Liver (tissue), 9 donors: ENCODE measurements around the gene HID1. TPM values are rescaled to one million over a fixed set of nuclear protein-coding genes. Genes with fewer than 3 reads are reported as not detected.

Source experiments
- DNase-seq: peaks from one replicate; pipeline ENCODE4 v3.0.0-alpha.2; 2017; ENCODE audit warnings: low spot score
- H3K27ac ChIP-seq, 2 donors: one replicate each; pipeline ENCODE4 v1.7.0; 2013; ENCODE audit warnings: inconsistent platforms in 2 of 2, low read length in 2 of 2, control low read depth in 1 of 2, low read depth in 1 of 2, mild to moderate bottlenecking in 1 of 2
- H3K27me3 ChIP-seq, 4 donors: one replicate each; pipeline versions ENCODE4 v1.6.1 to v1.7.0; 2013; ENCODE audit warnings: low read length in 3 of 4, inconsistent platforms in 1 of 4, mild to moderate bottlenecking in 1 of 4, moderate library complexity in 1 of 4; ENCODE audit not compliant: control insufficient read depth in 4 of 4, insufficient read depth in 4 of 4
- H3K36me3 ChIP-seq, 4 donors: one replicate each; pipeline versions ENCODE4 v1.6.1 to v1.7.0; 2013; ENCODE audit warnings: low read length in 3 of 4, mild to moderate bottlenecking in 3 of 4, low read depth in 1 of 4, moderate library complexity in 1 of 4; ENCODE audit not compliant: control insufficient read depth in 4 of 4, insufficient read depth in 3 of 4
- H3K4me1 ChIP-seq, 4 donors: one replicate each; pipeline versions ENCODE4 v1.6.1 to v1.7.0; 2013; ENCODE audit warnings: low read length in 3 of 4, mild to moderate bottlenecking in 3 of 4, moderate library complexity in 1 of 4; ENCODE audit not compliant: control insufficient read depth in 4 of 4, insufficient read depth in 4 of 4
- H3K4me3 ChIP-seq, 3 donors: one replicate each; pipeline versions ENCODE4 v1.6.1 to v1.7.0; 2013; ENCODE audit warnings: low read length in 3 of 3, control low read depth in 1 of 3, low read depth in 1 of 3, mild to moderate bottlenecking in 1 of 3
- H3K9ac ChIP-seq, 2 donors: one replicate each; pipeline ENCODE4 v1.7.0; 2013; ENCODE audit warnings: low read length in 2 of 2, mild to moderate bottlenecking in 2 of 2, moderate library complexity in 2 of 2, control low read depth in 1 of 2, low read depth in 1 of 2
- H3K9me3 ChIP-seq, 4 donors: one replicate each; pipeline versions ENCODE4 v1.6.1 to v1.7.0; 2013; ENCODE audit warnings: low read length in 3 of 4; ENCODE audit not compliant: control insufficient read depth in 4 of 4
- ATF3 ChIP-seq: IDR thresholded peaks from 2 replicates; pipeline ENCODE4 v1.6.1; 2016; ENCODE audit warnings: antibody characterized with exemption
- CTCF ChIP-seq: fragments of 150-350 bp; IDR thresholded peaks from 2 replicates; pipeline ENCODE4 v1.5.1; 2017; ENCODE audit warnings: improper control_type of control experiment, low read depth, low read length; ENCODE audit not compliant: missing input control
- FOXA2 ChIP-seq: IDR thresholded peaks from 2 replicates; pipeline ENCODE4 v1.6.1; 2016; ENCODE audit warnings: antibody characterized with exemption
- GABPA ChIP-seq, 2 donors: IDR thresholded peaks in 1 of 2; conservative IDR thresholded peaks in 1 of 2; 2 replicates each; pipeline ENCODE4 v1.6.1; 2016; ENCODE audit warnings: antibody characterized with exemption in 2 of 2, mild to moderate bottlenecking in 1 of 2, moderate library complexity in 1 of 2
- HNF4A ChIP-seq, 2 donors: conservative IDR thresholded peaks; 2 replicates each; pipeline ENCODE4 v1.6.1; 2016; ENCODE audit warnings: antibody characterized with exemption in 2 of 2, mild to moderate bottlenecking in 2 of 2
- NR2F2 ChIP-seq: IDR thresholded peaks from 2 replicates; pipeline ENCODE4 v1.6.1; 2016; ENCODE audit warnings: antibody characterized with exemption
- RAD21 ChIP-seq, 2 donors: IDR thresholded peaks; 2 replicates each; pipeline ENCODE4 v1.6.1; 2016; ENCODE audit warnings: antibody characterized with exemption in 2 of 2, mild to moderate bottlenecking in 2 of 2
- REST ChIP-seq: IDR thresholded peaks from 2 replicates; pipeline ENCODE4 v1.6.1; 2016; ENCODE audit warnings: antibody characterized with exemption, mild to moderate bottlenecking
- RXRA ChIP-seq, 2 donors: IDR thresholded peaks; 2 replicates each; pipeline ENCODE4 v1.6.1; 2017 to 2018; ENCODE audit warnings: antibody characterized with exemption in 2 of 2, mild to moderate bottlenecking in 1 of 2
- SP1 ChIP-seq: IDR thresholded peaks from 2 replicates; pipeline ENCODE4 v1.6.1; 2018; ENCODE audit warnings: antibody characterized with exemption, mild to moderate bottlenecking
- YY1 ChIP-seq: IDR thresholded peaks from 2 replicates; pipeline ENCODE4 v1.6.1; 2016; ENCODE audit warnings: antibody characterized with exemption, mild to moderate bottlenecking
- ZBTB33 ChIP-seq: IDR thresholded peaks from 2 replicates; pipeline ENCODE4 v1.6.1; 2016; ENCODE audit warnings: antibody characterized with exemption
- WGBS: extraction: QIAGEN DNeasy Blood & Tissue Kit; methylation state at CpG from one replicate; pipeline ENCODE4 v1.1.7; 2013; 5-methylcytosine and 5-hydroxymethylcytosine counted together
- polyA plus RNA-seq, 2 donors: library from polyadenylated mRNA; stranded (reverse) in 1 of 2; unstranded in 1 of 2; fragments of 200-250 nt in 1 of 2; fragments of >200 nt in 1 of 2; fragmentation: Nextera tagmentation in 1 of 2; extraction: Ambion mirVana in 1 of 2; gene quantifications; one replicate each; pipeline versions ENCODE4 v1.2.1 to v1.2.3, GENCODE V29; 2013 to 2015
- total RNA-seq, 2 donors: library from RNA; depleted of rRNA; stranded (reverse); fragments of >200 nt; gene quantifications; one replicate each; pipeline ENCODE4 v1.2.3, GENCODE V29; 2014
- donor health status: healthy.
- donor health status: healthy.
- donor health status: healthy.
- donor health status: healthy.
- donor health status: healthy.

HID1 gene
- total and polyA plus RNA-seq, 4 donors: 2.7 to 6.2 (median 3.7) TPM

GRCh38 chr17:74963656-74964055, 8.9 kb downstream of the HID1 start:
- H3K9ac ChIP-seq: no peak overlapping the region
- no peaks in the 10 kb centered on the region for H3K36me3 ChIP-seq
- H3K27me3 ChIP-seq: no peaks in the 10 kb centered on the region
- peaks cover 0 to 3% (median 1%) of the 10 kb centered on the region in 4 donors for H3K4me1 ChIP-seq
- H3K9me3 ChIP-seq: no peaks in the 10 kb centered on the region
- no peak for DNase-seq
- TF ChIP-seq ATF3 (no peak), HNF4A (conservative IDR thresholded peaks at IDR 0.05) (no peak), FOXA2 (no peak)
- H3K27ac ChIP-seq: no peak overlapping the region
- H3K4me3 ChIP-seq: no peak overlapping the region
- 76% methylated on average over 12 of the region's 12 CpGs for WGBS

GRCh38 chr17:74962622-74963394, 9.8 kb downstream of the HID1 start:
- H3K4me3 ChIP-seq: no peak overlapping the region
- H3K27me3 ChIP-seq: no peaks in the 10 kb centered on the region
- H3K27ac ChIP-seq: no peak overlapping the region
- no peak for DNase-seq
- H3K36me3 ChIP-seq: no peaks in the 10 kb centered on the region
- no peak overlapping the region for H3K9ac ChIP-seq
- no peaks in the 10 kb centered on the region for H3K9me3 ChIP-seq
- WGBS: 80% methylated on average over 18 of the region's 18 CpGs
- H3K4me1 ChIP-seq: peaks cover 0 to 3% (median 1%) of the 10 kb centered on the region in 4 donors
- TF ChIP-seq REST (no peak), GABPA (IDR thresholded peaks at IDR 0.05 in 1 of 2, conservative IDR thresholded peaks at IDR 0.05 in 1 of 2) (no peak), ZBTB33 (no peak), ATF3 (no peak)

- no peaks in the 10 kb centered on the region for H3K27me3 ChIP-seq
- no peak overlapping the region for H3K9ac ChIP-seq
- WGBS: 42% methylated on average over 23 of the region's 23 CpGs
- no peaks in the 10 kb centered on the region for H3K9me3 ChIP-seq
- peaks cover 0 to under 1% (median under 1%) of the 10 kb centered on the region in 4 donors for H3K36me3 ChIP-seq
- no peak overlapping the region for H3K27ac ChIP-seq
- TF ChIP-seq CTCF (peak; percentile 72), NR2F2 (peak; percentile 31), RXRA (IDR thresholded peaks at IDR 0.05) (no peak), RAD21 (IDR thresholded peaks at IDR 0.05) (peak; percentile 89 to 94), GABPA (IDR thresholded peaks at IDR 0.05 in 1 of 2, conservative IDR thresholded peaks at IDR 0.05 in 1 of 2) (no peak), REST (no peak), SP1 (no peak), YY1 (no peak)
- H3K4me1 ChIP-seq: peaks cover 0 to 3% (median 1%) of the 10 kb centered on the region in 4 donors
- DNase-seq: peak; percentile 93
- H3K4me3 ChIP-seq: no peak overlapping the region
Measured at GRCh38 chr17:74961657-74962350, 10.8 kb downstream of the HID1 start.
